ENCODE data around the gene HTRA3. TPM values are rescaled to one million over a fixed set of nuclear protein-coding genes. Genes with fewer than 3 reads are reported as not detected.

Gene HTRA3
- total RNA-seq, 2 experiments from 2014 or later: not detected

DNA sequence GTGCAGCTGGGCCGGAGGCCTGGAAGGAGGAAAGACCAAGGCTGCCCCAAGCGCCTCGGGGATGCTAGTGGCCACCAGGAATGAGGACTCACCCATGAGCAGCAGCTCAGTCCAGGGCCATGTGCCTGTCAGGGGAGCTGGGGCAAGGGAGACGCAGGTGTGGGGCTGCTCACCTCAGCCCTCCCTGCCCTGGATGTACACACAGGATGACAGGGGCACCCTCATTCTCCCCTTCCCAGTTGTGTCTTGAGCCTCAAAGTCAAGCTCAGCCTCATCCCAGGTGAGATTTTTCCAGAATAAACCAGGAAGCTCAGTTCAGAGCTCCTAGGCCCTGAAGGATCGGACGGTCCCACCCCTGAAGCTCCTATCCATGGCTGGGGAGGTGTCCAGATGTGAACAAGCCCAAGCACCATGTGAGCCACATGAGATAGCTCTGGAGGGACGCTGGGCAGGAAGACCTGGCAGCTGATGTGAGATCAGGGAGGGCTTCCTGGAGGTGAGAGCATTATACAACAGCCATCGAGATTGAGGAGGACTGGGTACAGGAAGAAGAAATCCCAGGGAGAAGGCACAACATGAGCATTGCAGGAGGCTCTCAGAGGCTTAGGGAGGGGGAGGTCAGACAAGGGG is 23.0 kb downstream of the HTRA3 start:
- TF ChIP-seq EZH2phosphoT487 (IDR thresholded peaks at IDR 0.05; ENCODE audit: borderline replicate concordance, low read depth, low read length): no peak
- TF ChIP-seq, protein P1, sequence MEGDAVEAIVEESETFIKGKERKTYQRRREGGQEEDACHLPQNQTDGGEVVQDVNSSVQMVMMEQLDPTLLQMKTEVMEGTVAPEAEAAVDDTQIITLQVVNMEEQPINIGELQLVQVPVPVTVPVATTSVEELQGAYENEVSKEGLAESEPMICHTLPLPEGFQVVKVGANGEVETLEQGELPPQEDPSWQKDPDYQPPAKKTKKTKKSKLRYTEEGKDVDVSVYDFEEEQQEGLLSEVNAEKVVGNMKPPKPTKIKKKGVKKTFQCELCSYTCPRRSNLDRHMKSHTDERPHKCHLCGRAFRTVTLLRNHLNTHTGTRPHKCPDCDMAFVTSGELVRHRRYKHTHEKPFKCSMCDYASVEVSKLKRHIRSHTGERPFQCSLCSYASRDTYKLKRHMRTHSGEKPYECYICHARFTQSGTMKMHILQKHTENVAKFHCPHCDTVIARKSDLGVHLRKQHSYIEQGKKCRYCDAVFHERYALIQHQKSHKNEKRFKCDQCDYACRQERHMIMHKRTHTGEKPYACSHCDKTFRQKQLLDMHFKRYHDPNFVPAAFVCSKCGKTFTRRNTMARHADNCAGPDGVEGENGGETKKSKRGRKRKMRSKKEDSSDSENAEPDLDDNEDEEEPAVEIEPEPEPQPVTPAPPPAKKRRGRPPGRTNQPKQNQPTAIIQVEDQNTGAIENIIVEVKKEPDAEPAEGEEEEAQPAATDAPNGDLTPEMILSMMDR (conservative IDR thresholded peaks at IDR 0.05; ENCODE audit: low read length): no peak
- intact Hi-C loops (cut with micrococcal nuclease; ENCODE audit: unreplicated experiment): no loop called here
- Histone ChIP-seq H4K20me1 (ENCODE audit: insufficient read depth, low read length) (no peaks in the 10 kb centered on the region), H3K27ac (ENCODE audit: low read depth, low read length, poor library complexity, severe bottlenecking) (no peak overlapping the region), H3K4me1 (ENCODE audit: insufficient read depth, low read length, poor library complexity, severe bottlenecking) (no peaks in the 10 kb centered on the region), H3K36me3 (ENCODE audit: insufficient read depth, low read length) (no peaks in the 10 kb centered on the region), H3K4me3 (ENCODE audit: low read depth, low read length, poor library complexity, severe bottlenecking) (no peak overlapping the region), H3K79me2 (ENCODE audit: insufficient read depth, low read depth, low read length) (no peaks in the 10 kb centered on the region), H2AFZ (ENCODE audit: low read length) (no peak overlapping the region), H3K9me2 (ENCODE audit: insufficient read depth, low read length) (no peaks in the 10 kb centered on the region), H3K9me3 (ENCODE audit: low read length) (no peaks in the 10 kb centered on the region), H3K4me2 (ENCODE audit: low read length) (no peak overlapping the region)
- no TSS peak for BruUV-seq (replicated peaks)
- CTCF ChIA-PET (ENCODE audit: unreplicated experiment): no interaction called here
- DNase-seq (ENCODE audit: low spot score): no peak
- POLR2A ChIA-PET: no interaction called here

DNA sequence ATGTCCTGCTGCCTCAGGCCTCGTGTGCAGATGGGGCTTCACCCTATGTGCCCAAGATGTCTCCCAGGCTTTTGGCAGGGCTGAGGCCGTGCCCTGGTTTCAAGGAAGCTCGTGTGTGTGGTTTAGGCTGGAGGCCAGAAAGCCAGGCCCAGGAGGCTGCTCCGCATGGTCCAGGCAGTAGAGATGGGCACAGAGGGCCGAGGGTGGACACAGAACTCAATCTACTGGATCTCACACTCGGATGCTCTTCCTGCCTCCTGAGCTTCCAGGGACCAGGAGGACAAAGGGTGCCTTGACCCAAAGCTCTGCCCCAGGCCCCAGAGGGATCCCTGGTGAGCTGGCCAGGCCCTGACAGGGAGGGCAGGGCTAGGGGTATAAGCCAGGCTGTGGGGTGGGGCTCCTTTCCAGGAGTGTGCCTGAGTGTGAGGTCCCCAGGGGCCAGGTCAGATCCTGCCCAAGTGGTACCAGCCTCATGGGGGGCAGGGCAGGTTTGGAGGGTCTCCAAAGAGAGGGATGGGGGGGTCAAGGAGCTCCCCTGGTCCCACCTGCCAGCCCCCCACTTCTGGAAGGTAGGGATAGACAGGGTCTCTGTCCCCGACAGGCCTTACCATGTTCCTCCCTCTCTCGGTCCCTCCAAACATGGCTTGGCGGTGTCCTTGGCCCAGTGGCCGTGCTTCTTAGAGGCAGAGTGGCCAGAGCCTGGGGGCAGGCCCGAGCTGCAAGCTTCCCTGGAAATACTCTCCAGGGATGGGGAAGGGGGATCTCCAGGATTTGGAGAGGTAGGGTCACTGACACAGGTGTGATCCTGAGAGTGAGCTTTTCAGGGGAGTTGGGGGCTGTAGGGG is 23.8 kb downstream of the HTRA3 start:
- CTCF ChIA-PET (ENCODE audit: unreplicated experiment): no interaction called here

More for the DNA sequence above, 23.8 kb downstream of the HTRA3 start:
- Histone ChIP-seq H3K9me2 (ENCODE audit: insufficient read depth, low read length) (no peaks in the 10 kb centered on the region), H3K9me3 (ENCODE audit: low read length) (no peaks in the 10 kb centered on the region), H2AFZ (ENCODE audit: low read length) (no peak overlapping the region), H3K36me3 (ENCODE audit: insufficient read depth, low read length) (no peaks in the 10 kb centered on the region), H3K79me2 (ENCODE audit: insufficient read depth, low read depth, low read length) (no peaks in the 10 kb centered on the region), H3K4me1 (ENCODE audit: insufficient read depth, low read length, poor library complexity, severe bottlenecking) (no peaks in the 10 kb centered on the region), H3K27ac (ENCODE audit: low read depth, low read length, poor library complexity, severe bottlenecking) (no peak overlapping the region), H4K20me1 (ENCODE audit: insufficient read depth, low read length) (no peaks in the 10 kb centered on the region), H3K4me3 (ENCODE audit: low read depth, low read length, poor library complexity, severe bottlenecking) (no peak overlapping the region), H3K4me2 (ENCODE audit: low read length) (no peak overlapping the region)
- TF ChIP-seq, protein P1 (conservative IDR thresholded peaks at IDR 0.05; ENCODE audit: low read length): no peak
- no peak for TF ChIP-seq EZH2phosphoT487 (IDR thresholded peaks at IDR 0.05; ENCODE audit: borderline replicate concordance, low read depth, low read length)
- DNase-seq (ENCODE audit: low spot score): no peak
- intact Hi-C loops (cut with micrococcal nuclease; ENCODE audit: unreplicated experiment): no loop called here
- POLR2A ChIA-PET: no interaction called here
- no TSS peak for BruUV-seq (replicated peaks)
